GM19463 (cell line): ENCODE results near the gene TMEM120B.

ENCODE experiments used
- ATAC-seq: cut with Tn5 transposase; IDR thresholded peaks from one replicate; pipeline ENCODE4 v1.9.1; 2021; ENCODE audit warnings: mild to moderate bottlenecking, moderate library complexity; ENCODE audit not compliant: unreplicated experiment

The TMEM120B gene

GRCh38 chr12:121812921-121813896 is 100.7 kb downstream of the TMEM120B start:
- no peak for ATAC-seq

- ATAC-seq = no peak
These were observed 101.4 kb downstream of the TMEM120B start for GRCh38 chr12:121813951-121814350.

DNA sequence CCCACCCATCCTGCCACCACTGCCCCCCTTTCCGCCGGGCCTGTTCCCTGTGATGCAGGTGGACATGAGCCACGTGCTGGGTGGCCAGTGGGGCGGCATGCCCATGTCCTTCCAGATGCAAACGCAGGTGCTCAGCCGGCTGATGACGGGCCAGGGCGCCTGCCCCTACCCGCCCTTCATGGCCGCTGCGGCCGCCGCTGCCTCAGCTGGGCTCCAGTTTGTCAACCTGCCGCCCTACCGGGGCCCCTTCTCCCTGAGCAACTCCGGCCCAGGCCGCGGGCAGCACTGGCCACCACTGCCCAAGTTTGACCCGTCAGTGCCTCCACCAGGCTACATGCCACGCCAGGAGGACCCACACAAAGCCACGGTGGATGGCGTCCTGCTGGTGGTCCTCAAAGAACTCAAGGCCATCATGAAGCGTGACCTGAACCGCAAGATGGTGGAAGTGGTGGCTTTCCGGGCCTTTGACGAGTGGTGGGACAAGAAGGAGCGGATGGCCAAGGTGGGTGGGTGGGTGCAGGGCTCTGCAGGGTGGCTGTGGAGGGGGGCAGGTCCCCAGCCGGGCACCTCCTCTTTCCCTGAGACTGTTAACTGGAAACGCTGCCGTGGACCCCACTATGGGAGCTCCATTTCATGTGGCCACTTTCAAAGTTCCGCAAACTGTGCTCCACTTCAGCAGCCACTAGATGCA is 102.0 kb downstream of the TMEM120B start:
- ATAC-seq = no peak

GRCh38 chr12:121815263-121815662 is 102.7 kb downstream of the TMEM120B start:
- no peak for ATAC-seq

DNA sequence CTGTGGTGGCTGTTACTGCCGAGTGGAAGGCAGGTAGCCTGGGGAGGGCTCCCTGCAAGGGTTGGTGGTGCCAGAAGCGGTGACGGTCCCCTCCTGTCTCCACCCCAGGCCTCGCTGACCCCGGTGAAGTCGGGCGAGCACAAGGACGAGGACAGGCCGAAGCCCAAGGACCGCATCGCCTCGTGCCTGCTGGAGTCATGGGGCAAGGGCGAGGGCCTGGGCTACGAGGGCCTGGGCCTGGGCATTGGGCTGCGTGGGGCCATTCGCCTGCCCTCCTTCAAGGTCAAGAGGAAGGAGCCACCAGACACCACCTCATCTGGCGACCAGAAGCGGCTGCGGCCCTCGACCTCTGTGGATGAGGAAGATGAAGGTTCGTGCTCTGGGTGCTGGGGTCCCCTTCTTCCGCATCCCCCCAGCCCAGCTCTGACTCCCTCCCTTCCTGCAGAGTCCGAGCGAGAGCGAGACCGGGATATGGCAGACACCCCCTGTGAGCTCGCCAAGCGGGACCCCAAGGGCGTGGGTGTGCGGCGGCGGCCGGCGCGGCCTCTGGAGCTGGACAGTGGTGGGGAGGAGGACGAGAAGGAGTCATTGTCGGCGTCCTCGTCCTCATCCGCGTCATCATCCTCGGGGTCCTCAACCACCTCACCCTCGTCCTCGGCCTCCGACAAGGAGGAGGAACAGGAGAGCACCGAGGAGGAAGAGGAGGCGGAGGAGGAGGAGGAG is 104.5 kb downstream of the TMEM120B start:
- ATAC-seq = no peak

- no peak for ATAC-seq
These were observed 105.1 kb downstream of the TMEM120B start for GRCh38 chr12:121817648-121818043.

GRCh38 chr12:121819212-121819949 is 106.8 kb downstream of the TMEM120B start:
- ATAC-seq = no peak

- no peak for ATAC-seq
These were observed 107.5 kb downstream of the TMEM120B start for GRCh38 chr12:121820056-121820455.

DNA sequence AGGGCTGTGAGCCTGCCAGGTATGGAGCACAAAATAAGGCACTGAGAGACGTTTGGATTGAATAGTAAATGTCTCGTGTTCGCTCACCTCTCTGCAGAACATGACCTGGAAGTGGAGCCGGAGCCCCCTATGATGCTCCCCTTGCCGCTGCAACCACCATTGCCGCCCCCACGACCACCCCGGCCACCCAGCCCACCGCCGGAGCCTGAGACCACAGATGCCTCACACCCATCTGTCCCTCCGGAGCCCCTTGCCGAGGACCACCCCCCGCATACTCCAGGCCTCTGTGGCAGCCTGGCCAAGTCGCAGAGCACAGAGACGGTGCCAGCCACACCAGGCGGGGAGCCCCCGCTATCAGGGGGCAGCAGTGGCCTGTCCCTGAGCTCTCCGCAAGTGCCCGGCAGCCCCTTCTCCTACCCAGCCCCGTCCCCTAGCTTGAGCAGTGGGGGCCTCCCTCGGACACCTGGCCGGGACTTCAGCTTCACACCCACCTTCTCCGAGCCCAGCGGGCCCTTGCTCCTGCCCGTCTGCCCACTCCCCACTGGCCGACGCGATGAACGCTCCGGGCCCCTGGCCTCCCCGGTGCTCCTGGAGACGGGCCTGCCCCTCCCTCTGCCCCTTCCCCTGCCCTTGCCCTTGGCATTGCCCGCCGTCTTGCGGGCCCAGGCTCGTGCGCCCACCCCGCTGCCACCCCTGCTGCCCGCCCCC is 110.0 kb downstream of the TMEM120B start:
- no peak for ATAC-seq

- no peak for ATAC-seq
These were observed 110.7 kb downstream of the TMEM120B start for GRCh38 chr12:121823101-121823726.

DNA sequence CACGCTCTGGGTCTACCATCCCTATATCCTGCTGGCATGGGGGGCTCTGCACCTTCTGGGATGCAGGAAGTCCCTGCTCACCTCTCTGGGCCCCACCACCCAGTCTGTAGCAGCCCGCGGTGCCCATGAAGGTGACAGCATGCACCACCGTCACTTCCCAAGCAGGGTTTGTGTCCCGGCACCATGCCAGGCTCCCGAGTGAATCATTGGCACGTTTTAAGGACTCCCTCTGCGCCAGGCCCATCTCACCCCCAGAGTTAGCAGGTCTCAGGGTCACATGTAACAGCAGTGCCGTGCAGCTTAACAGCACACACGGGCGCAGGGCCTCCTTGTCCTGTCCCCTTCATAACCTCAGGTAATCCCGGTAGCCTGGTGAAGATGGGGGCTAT is 111.2 kb downstream of the TMEM120B start:
- ATAC-seq = no peak

GRCh38 chr12:121825041-121825523 is 112.5 kb downstream of the TMEM120B start:
- ATAC-seq = no peak

- no peak for ATAC-seq
These were observed 114.0 kb downstream of the TMEM120B start for GRCh38 chr12:121826318-121827150.

GRCh38 chr12:121827351-121828099 is 115.0 kb downstream of the TMEM120B start:
- ATAC-seq = no peak

GRCh38 chr12:121828306-121828705 is 115.8 kb downstream of the TMEM120B start:
- no peak for ATAC-seq

DNA sequence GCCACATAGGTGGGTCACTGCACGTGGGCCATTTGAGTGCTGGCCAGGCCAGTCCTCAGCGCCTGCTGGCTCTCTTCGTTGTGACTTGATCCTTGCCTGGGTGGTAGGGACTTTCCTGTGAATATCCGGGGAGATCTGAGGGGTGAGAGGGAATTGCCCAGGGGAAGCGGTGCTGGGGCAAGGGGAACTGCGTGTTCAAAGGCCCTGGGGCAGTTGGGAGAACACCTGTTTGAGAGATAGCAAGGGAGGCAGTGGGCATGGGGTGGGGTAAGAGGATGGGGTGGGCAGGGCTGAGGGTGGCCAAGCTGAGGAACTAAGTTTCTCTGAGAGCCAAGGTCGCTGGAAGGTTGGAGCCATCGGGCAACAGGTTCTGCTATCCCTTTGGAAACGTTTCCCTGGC is 116.3 kb downstream of the TMEM120B start:
- no peak for ATAC-seq

GRCh38 chr12:121829250-121829918 is 116.8 kb downstream of the TMEM120B start:
- no peak for ATAC-seq
